ENCODE measurements around the gene CADPS. TPM values are rescaled to one million over a fixed set of nuclear protein-coding genes. Genes with fewer than 3 reads are reported as not detected.

The CADPS gene
- polyA plus RNA-seq, 1 of the 3 experiments (the other 2 are of a cell fraction): 5.8 TPM

- TF ChIP-seq FOSL2 (IDR thresholded peaks at IDR 0.05; ENCODE audit: borderline replicate concordance, low read depth) (no peak), USF2 (IDR thresholded peaks at IDR 0.05; ENCODE audit: borderline replicate concordance, low read depth, low read length) (no peak)
Observed at GRCh38 chr3:62557450-62557849, 317.8 kb downstream of the CADPS start (continued).

DNA sequence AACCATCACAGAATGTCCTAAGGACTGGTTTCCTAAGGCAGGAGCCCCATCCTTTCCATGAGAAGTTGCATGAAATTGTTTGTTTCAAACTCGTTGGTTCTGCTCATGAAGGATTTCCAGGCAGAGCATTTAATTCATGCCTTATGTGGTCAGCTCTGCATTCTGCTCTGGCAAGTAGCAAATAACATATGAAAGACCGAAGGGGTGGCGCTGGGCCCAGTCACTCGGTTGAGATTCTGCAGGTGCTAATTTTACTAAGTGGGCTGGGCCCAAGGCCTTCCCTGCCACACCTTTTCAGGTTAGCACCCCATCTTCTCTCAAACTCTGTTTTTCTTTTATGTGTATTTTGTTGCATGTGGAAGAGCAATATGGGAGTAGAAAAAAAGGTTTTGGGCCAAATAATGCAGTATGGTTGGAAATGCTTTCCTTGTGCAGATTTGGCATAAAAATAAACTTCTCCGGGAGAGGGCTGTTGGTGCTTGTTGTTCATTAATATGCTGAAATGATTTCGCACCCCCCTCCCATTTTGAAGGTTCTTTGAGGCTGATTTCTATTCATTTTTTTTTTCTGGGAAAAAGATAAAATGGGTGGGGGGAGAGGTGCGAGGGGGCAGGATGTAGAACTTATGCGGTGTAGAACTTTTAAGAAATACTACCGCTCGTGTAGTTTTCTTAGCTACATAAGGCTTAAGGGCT, 318.9 kb downstream of the CADPS start:
- CTCF ChIA-PET: interaction anchor here (1.6 to 11.1 kb wide), 4 partner anchors 223 to 698 kb away, joined by 4 to 142 read pairs (median 26); no protein-coding TSS in a partner anchor

More for the DNA sequence above, 318.9 kb downstream of the CADPS start:
- Histone ChIP-seq H3K27me3 (ENCODE audit: insufficient read depth) (no peaks in the 10 kb centered on the region), H3K4me2 (no peak overlapping the region), H3K27ac (ENCODE audit: low read depth in 2 of 2, low read length in 1 of 2) (no peak overlapping the region), H4K20me1 (ENCODE audit: insufficient read depth) (no peaks in the 10 kb centered on the region), H3K9me2 (no peaks in the 10 kb centered on the region), H2AFZ (ENCODE audit: low read depth) (no peak overlapping the region), H3K4me3 (ENCODE audit: low read depth in 2 of 2, low read length in 1 of 2) (no peak overlapping the region), H3K36me3 (replicated peaks in 1 of 2; ENCODE audit: control insufficient read depth in 1 of 2, insufficient read depth in 2 of 2, low read length in 1 of 2) (no peaks in the 10 kb centered on the region), H3K79me2 (ENCODE audit: insufficient read depth) (no peaks in the 10 kb centered on the region), H3K9ac (no peak overlapping the region), H3F3A (replicated peaks; ENCODE audit: insufficient read depth) (no peaks in the 10 kb centered on the region), H3K9me3 (no peaks in the 10 kb centered on the region), H3K4me1 (ENCODE audit: control insufficient read depth in 1 of 2, insufficient read depth in 2 of 2, low read depth in 1 of 2, low read length in 1 of 2) (no peaks in the 10 kb centered on the region; a peak in 1 of 4 replicates)
- no peak for TF ChIP-seq FOXJ3 (CRISPR knock-in tag; IDR thresholded peaks at IDR 0.05)
- no peak for TF ChIP-seq TEAD4 (IDR thresholded peaks at IDR 0.05; ENCODE audit: borderline replicate concordance, insufficient read depth)
- no peak for TF ChIP-seq TAF1 (IDR thresholded peaks at IDR 0.05; ENCODE audit: borderline replicate concordance, low read depth, low read length)
- no peak for TF ChIP-seq REST (IDR thresholded peaks at IDR 0.05; ENCODE audit: low read depth, low read length)
- TF ChIP-seq FOXM1 (IDR thresholded peaks at IDR 0.05; ENCODE audit: low read depth): no peak
- no peak for TF ChIP-seq NFIC (IDR thresholded peaks at IDR 0.05; ENCODE audit: borderline replicate concordance)
- no peak for TF ChIP-seq GATA2 (CRISPR knock-in tag; IDR thresholded peaks at IDR 0.05)
- TF ChIP-seq RXRA (IDR thresholded peaks at IDR 0.05; ENCODE audit: borderline replicate concordance, low read depth): no peak
- TF ChIP-seq GABPA (IDR thresholded peaks at IDR 0.05; ENCODE audit: low read depth): no peak
- no peak for TF ChIP-seq IRF3 (IDR thresholded peaks at IDR 0.05; ENCODE audit: low read depth, low read length)
- no peak for TF ChIP-seq RCOR1 (IDR thresholded peaks at IDR 0.05; ENCODE audit: low read length)
- no peak for TF ChIP-seq EZH2phosphoT487 (IDR thresholded peaks at IDR 0.05; ENCODE audit: borderline replicate concordance, low read depth)
- no peak for TF ChIP-seq USF2 (IDR thresholded peaks at IDR 0.05; ENCODE audit: borderline replicate concordance, low read depth, low read length)
- TF ChIP-seq USF1 (IDR thresholded peaks at IDR 0.05; ENCODE audit: borderline replicate concordance, low read depth): no peak
- no peak for TF ChIP-seq ELF1 (IDR thresholded peaks at IDR 0.05)
- no peak for TF ChIP-seq NRF1 (IDR thresholded peaks at IDR 0.05; ENCODE audit: low read depth, low read length)
- TF ChIP-seq JUND (IDR thresholded peaks at IDR 0.05): no peak
- TF ChIP-seq EP300 (IDR thresholded peaks at IDR 0.05; ENCODE audit: borderline replicate concordance in 1 of 2, low read depth in 1 of 2, low read length in 1 of 2): no peak
- WGBS (ENCODE audit: low lambda C conversion rate): 83% methylated on average over 10 of the region's 10 CpGs
- POLR2A ChIA-PET: interaction anchor here (0.6 kb wide), 1 partner anchor 14 kb away, joined by 4 read pairs; no protein-coding TSS in a partner anchor
- DNase-seq: no peak

Measured in SK-N-SH (cell line).